ENCODE measurements around the gene LIX1. TPM values are rescaled to one million over a fixed set of nuclear protein-coding genes. Genes with fewer than 3 reads are reported as not detected.

LIX1 gene
- total RNA-seq, 2 donors from 2014 or later, result not detected

DNA sequence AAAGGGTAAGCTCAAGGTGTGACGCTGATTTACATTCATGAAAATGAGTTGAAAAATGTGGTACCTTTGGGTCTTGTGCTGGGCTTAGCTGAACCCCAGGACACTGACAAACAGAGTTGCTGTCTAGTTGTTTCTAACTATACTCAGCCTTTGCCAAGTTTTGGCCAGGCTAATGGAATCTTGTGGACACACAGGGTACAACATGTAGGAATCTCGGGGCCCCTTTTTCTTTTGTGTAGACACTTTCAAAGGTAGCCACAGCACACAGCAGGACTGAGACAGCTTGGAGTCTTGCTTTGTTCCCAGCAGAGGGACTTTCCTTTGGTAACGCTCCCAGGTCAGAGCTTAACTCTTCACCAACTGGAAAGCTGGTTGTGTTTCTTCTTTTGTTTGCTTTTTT, 7.8 kb downstream of the LIX1 start:
- Mint-ChIP-seq H3K36me3 (ENCODE audit: low read depth) (peaks cover 2% of the 10 kb centered on the region), H3K27me3 (peaks cover 19% of the 10 kb centered on the region), H3K27ac (no peak overlapping the region), H3K4me1 (peaks cover 7% of the 10 kb centered on the region), H3K4me3 (no peak overlapping the region)
- DNase-seq (no peak), ATAC-seq (no peak)
- no peaks in the 10 kb centered on the region for H3K9me3 ChIP-seq (ENCODE audit: control insufficient read depth, low read length, poor library complexity, severe bottlenecking)

DNA sequence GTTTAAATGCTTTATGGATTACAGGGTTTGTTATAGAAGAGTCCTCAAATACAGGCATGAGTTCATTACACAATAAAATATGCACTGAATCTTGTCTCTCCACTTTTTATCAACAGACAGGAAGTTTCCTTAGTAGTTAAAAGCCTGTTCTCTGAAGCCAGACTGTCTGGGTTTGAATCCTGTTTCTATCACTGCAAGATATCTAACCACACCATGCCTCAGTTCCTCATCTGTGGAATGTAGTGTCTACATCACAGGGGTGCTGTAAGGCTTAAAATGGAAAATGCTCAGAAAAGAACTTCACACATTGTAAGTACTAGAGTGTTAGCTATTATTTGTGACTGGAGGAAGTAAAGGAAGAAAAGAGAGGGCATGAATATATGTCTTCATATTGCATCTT, 9.3 kb downstream of the LIX1 start:
- Mint-ChIP-seq H3K36me3 (ENCODE audit: low read depth) (peaks cover 6% of the 10 kb centered on the region), H3K4me1 (peaks cover 7% of the 10 kb centered on the region), H3K4me3 (no peak overlapping the region), H3K27ac (no peak overlapping the region), H3K27me3 (peaks cover 10% of the 10 kb centered on the region)
- no peak for ATAC-seq
- H3K9me3 ChIP-seq (ENCODE audit: control insufficient read depth, low read length, poor library complexity, severe bottlenecking), result no peaks in the 10 kb centered on the region
- no peak for DNase-seq

DNA sequence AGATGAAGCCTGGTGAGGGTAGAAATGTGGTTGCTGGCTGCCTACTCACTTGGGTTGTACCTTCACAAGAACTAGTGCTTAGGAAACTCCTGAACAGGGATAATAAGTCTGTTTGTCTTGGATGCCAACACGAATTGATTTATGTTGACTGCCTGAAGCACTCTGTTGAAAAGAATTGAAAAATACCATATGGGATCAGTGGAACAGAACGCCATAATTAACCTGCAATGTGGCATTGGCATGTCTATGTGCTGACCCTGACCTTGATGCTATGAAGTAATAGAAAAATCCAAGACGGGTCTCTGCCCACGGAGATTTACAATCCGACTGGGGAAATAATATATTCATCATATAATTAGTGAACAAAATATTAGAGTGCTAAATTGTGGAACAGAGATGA, 10.5 kb downstream of the LIX1 start:
- H3K36me3 Mint-ChIP-seq (ENCODE audit: low read depth), result peaks cover 6% of the 10 kb centered on the region
- peaks cover 7% of the 10 kb centered on the region for H3K4me1 Mint-ChIP-seq
- H3K27me3 Mint-ChIP-seq, result peaks cover 10% of the 10 kb centered on the region
- ATAC-seq, result no peak
- DNase-seq, result no peak
- no peak overlapping the region for H3K27ac Mint-ChIP-seq
- no peak overlapping the region for H3K4me3 Mint-ChIP-seq
- no peaks in the 10 kb centered on the region for H3K9me3 ChIP-seq (ENCODE audit: control insufficient read depth, low read length, poor library complexity, severe bottlenecking)

DNA sequence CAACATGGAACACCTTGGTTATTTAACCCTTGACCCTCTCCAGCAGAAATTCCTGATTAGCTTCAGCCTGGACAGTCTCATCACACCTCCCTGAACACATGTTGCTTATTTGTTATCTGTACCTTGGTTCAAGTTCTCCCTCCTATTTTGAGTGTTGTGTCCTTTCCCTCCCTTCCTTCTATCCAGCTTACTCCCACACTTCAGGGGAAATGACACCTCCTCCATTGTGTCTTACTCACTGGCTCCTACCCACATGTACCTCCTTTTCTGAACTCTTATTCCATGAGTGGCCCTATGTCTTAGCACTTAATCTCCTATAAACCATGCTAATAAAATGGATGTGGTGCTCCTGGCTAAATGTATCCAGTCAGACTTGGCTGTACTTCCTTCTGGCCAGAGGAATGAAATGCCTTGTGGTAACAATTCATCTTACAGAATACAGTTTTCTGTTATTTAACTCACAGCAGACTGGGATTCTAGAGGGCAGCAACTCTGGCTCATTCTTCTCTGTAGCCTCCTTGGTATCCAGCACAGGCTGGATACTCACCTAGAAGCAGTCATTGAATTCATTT, 11.2 kb downstream of the LIX1 start:
- Mint-ChIP-seq H3K27me3 (peaks cover 11% of the 10 kb centered on the region), H3K27ac (no peak overlapping the region), H3K36me3 (ENCODE audit: low read depth) (peaks cover 6% of the 10 kb centered on the region), H3K4me3 (no peak overlapping the region), H3K4me1 (peaks cover 7% of the 10 kb centered on the region)
- no peaks in the 10 kb centered on the region for H3K9me3 ChIP-seq (ENCODE audit: control insufficient read depth, low read length, poor library complexity, severe bottlenecking)
- ATAC-seq (no peak), DNase-seq (no peak)

DNA sequence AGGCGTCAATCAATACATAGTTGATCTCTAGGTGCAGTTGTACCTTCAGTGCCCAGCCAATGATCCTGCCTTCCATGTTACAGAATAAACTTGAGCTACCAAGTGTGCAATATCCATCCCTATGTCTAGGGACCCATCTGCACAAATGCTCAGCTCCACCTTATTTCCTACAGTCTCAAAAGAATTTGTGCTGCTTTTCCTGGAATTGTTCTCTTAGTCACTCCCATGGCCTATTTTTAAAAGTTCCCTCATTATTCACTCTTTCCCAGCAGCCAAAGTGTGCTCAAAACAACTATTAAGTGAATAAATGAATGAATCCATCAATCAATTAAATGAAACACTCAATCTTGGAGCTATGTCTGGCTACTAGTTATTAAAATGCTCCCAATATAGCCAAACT, 14.7 kb downstream of the LIX1 start:
- DNase-seq (no peak), ATAC-seq (no peak)
- no peak overlapping the region for H3K4me3 Mint-ChIP-seq
- H3K4me1 Mint-ChIP-seq, result no peaks in the 10 kb centered on the region
- no peaks in the 10 kb centered on the region for H3K9me3 ChIP-seq (ENCODE audit: control insufficient read depth, low read length, poor library complexity, severe bottlenecking)
- H3K27me3 Mint-ChIP-seq, result peaks cover 9% of the 10 kb centered on the region
- peaks cover 8% of the 10 kb centered on the region for H3K36me3 Mint-ChIP-seq (ENCODE audit: low read depth)
- no peak overlapping the region for H3K27ac Mint-ChIP-seq

DNA sequence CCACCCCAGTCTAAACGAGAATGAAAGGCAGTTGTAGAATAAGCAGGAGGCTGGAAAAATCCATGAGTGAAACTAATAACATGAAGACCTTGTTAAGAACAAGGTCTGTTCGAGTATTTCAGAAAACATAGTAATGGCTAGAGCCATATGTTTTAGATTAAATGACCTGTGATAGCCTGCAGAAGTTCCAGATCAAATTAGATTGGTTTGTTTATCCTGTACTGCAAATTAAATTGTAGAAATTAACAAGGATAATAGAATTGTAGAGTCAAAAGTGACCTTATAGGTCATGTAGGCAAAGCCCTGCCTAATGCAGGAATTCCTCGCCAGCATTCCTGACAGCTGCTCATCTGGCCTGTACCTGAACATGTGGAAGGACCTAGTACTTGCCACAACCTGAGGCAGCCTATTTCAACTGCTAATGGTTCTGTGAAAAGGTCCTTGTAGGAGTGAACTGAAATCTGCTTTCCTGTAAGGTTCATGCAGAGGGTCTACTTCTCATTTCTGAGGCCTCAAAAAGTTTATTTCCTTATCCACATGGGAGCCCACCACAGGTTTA, 17.2 kb downstream of the LIX1 start:
- Mint-ChIP-seq H3K4me3 (no peak overlapping the region), H3K27me3 (peaks cover 9% of the 10 kb centered on the region), H3K36me3 (ENCODE audit: low read depth) (peaks cover 9% of the 10 kb centered on the region), H3K27ac (no peak overlapping the region), H3K4me1 (no peaks in the 10 kb centered on the region)
- no peak for DNase-seq
- no peak for ATAC-seq
- no peaks in the 10 kb centered on the region for H3K9me3 ChIP-seq (ENCODE audit: control insufficient read depth, low read length, poor library complexity, severe bottlenecking)

DNA sequence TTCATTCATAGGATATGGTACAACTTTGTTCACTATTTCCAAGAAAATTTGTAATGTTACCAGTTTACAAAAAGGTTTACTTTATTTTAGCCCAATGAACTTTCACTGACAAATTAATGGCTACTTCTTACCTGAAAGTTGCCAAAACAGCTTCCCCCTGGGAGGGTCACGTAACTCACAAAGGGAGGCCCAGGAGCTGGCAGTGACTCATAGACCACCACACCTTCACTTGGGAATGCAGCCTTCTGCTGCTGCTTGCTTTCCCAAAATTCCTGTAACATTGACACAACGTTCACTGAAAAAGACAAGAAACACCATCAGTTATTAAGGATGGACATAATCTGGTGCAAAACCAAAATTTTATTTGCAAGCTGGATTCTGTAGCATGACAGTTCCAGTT, 18.1 kb downstream of the LIX1 start:
- H3K36me3 Mint-ChIP-seq (ENCODE audit: low read depth), result peaks cover 9% of the 10 kb centered on the region
- H3K4me1 Mint-ChIP-seq, result no peaks in the 10 kb centered on the region
- no peak overlapping the region for H3K4me3 Mint-ChIP-seq
- H3K27me3 Mint-ChIP-seq, result peaks cover 9% of the 10 kb centered on the region
- H3K27ac Mint-ChIP-seq, result no peak overlapping the region
- DNase-seq, result no peak
- no peaks in the 10 kb centered on the region for H3K9me3 ChIP-seq (ENCODE audit: control insufficient read depth, low read length, poor library complexity, severe bottlenecking)
- no peak for ATAC-seq

DNA sequence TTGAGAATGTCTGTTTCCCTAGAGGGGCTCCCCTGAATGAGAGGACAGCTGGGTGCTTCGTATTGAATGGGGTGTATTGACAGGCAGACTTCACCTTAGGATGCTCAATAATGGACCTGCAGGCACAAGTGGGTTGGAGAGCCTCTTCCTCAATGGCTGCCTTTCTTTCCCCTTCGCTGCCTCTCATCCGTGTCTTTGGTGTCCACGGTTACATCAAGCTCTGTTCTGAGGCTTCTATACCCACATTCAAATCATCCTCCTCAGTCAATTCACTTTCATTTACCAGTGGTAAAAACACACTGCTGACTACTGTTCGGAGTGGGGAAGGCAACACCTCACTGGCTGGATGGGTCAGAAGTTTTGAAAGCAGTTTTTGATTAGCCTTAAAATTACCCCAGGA, 20.6 kb downstream of the LIX1 start:
- no peak for DNase-seq
- H3K9me3 ChIP-seq (ENCODE audit: control insufficient read depth, low read length, poor library complexity, severe bottlenecking), result no peaks in the 10 kb centered on the region
- Mint-ChIP-seq H3K27me3 (peaks cover 4% of the 10 kb centered on the region), H3K4me3 (no peak overlapping the region), H3K4me1 (no peaks in the 10 kb centered on the region), H3K27ac (no peak overlapping the region), H3K36me3 (ENCODE audit: low read depth) (peaks cover 6% of the 10 kb centered on the region)
- ATAC-seq, result no peak

DNA sequence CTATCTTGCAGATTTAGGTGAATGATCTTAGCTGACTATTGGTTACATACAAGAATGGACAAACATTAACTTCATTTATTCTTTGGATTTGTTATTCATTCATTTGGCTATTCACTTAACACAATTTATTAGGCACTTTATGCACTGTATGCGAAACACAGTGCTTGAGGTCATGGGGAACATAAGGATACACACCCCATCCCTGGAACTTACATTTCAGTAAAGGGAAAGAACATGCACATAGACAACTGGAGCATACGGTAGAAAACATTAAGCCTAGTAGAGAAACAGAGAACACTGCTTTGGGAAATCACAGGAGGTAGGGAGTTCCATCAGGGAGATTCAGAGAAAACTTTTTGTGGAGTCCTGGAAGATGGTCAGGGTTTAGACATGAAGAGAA, 22.2 kb downstream of the LIX1 start:
- no peaks in the 10 kb centered on the region for H3K9me3 ChIP-seq (ENCODE audit: control insufficient read depth, low read length, poor library complexity, severe bottlenecking)
- H3K36me3 Mint-ChIP-seq (ENCODE audit: low read depth), result peaks cover 6% of the 10 kb centered on the region
- no peak overlapping the region for H3K27ac Mint-ChIP-seq
- no peak for ATAC-seq
- no peaks in the 10 kb centered on the region for H3K4me1 Mint-ChIP-seq
- H3K4me3 Mint-ChIP-seq, result no peak overlapping the region
- no peak for DNase-seq
- H3K27me3 Mint-ChIP-seq, result no peaks in the 10 kb centered on the region

DNA sequence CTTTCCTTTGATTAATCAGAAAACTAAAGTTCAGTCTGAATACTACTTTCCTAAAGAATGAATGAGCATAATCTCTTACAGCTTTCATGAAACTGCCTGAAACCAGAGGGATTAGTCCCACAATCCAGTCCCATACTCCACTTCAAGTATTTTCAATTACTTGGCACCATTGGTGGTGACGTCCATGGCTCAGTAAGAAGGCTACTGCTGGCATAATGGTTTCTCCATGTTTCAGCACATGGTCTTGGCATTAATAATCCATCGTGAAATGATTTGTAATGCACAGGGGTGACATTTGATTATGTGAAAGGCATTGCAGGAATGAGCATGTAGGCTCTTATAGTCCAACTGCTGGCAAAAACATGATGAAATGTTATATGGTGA, 23.4 kb downstream of the LIX1 start:
- no peaks in the 10 kb centered on the region for H3K27me3 Mint-ChIP-seq
- ATAC-seq, result no peak

DNA sequence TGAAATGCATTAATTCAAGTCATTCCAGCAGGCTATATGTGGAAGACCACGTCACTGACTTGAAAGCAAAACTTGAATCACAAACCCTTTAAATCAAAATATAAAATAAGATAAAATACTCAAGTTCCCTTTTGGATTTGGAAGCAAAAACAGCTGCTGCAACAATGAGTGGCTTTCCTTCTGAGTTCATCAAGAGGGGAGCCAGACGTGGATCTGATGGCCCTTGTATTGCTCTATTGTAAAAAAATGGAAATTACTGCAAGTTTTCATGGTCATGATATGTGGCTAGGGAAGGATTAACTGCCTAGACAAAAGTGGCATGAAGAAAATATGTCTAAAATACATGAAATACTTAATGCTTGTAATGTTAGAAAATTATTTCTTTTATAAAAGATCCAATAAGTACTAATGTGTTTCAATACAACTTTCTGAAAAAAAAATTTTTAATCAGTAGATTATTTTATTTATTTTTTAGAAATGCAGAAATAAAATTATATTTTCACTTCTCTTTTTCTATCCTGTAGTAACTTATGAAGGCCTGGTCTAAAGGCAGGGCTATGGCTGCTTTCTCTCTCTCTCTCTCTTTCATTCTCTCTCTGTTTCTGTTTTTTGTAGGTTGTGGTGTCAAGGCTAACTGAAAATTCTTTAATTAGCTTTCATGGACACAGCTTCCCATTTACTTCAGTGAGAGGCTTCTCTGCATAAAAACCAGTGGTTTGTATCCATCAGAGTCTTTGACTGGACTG, 24.0 kb downstream of the LIX1 start:
- Mint-ChIP-seq H3K4me1 (no peaks in the 10 kb centered on the region), H3K36me3 (ENCODE audit: low read depth) (peaks cover 6% of the 10 kb centered on the region), H3K27me3 (no peaks in the 10 kb centered on the region), H3K4me3 (no peak overlapping the region), H3K27ac (no peak overlapping the region)
- no peak for ATAC-seq
- no peak for DNase-seq
- no peaks in the 10 kb centered on the region for H3K9me3 ChIP-seq (ENCODE audit: control insufficient read depth, low read length, poor library complexity, severe bottlenecking)

More for the DNA sequence above, 23.4 kb downstream of the LIX1 start:
- H3K36me3 Mint-ChIP-seq (ENCODE audit: low read depth), result peaks cover 6% of the 10 kb centered on the region
- no peaks in the 10 kb centered on the region for H3K4me1 Mint-ChIP-seq
- no peak for DNase-seq
- no peak overlapping the region for H3K27ac Mint-ChIP-seq
- H3K9me3 ChIP-seq (ENCODE audit: control insufficient read depth, low read length, poor library complexity, severe bottlenecking), result no peaks in the 10 kb centered on the region
- no peak overlapping the region for H3K4me3 Mint-ChIP-seq

DNA sequence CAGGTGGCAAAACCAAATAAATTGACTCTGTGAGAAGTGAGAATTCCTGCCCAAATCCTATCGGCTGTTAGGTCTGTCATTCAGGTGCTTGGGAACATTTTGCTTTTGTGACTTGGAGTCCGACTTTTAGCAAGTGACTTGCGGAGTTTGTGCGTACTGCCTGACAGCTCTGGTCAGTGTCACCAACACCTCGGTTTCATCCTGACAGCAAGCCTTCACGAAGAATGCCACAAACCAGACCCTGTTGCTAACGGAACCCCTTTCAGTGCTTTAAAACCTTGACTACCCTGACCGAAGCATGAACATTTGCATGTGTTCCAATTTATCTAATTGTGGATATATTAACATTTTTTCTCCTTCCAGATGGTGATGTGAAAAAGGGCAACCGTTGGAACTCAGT, 26.5 kb downstream of the LIX1 start:
- ATAC-seq, result no peak

DNA sequence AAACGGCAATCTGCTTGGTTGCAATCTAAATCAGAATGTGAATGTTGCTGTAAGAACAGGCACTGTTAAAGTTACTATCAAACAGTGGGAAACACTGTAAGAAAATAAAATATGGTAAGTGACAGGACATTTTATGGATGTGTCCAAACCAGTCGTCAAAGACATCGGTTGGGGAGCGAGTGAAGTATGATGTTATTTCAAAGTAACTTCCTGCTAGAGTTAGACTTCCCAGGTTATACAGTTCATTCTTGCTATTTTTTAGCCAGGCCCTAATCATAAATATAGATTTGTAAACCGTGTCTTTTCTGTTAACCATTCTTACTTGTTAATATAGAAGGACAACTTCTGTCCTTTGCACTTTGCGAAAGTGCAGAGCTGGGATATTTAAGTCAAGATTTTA, 30.2 kb downstream of the LIX1 start:
- H3K36me3 Mint-ChIP-seq (ENCODE audit: low read depth), result no peaks in the 10 kb centered on the region

More for the DNA sequence above, 26.5 kb downstream of the LIX1 start:
- no peaks in the 10 kb centered on the region for H3K4me1 Mint-ChIP-seq
- H3K9me3 ChIP-seq (ENCODE audit: control insufficient read depth, low read length, poor library complexity, severe bottlenecking), result no peaks in the 10 kb centered on the region
- DNase-seq, result no peak
- H3K27ac Mint-ChIP-seq, result no peak overlapping the region
- peaks cover 8% of the 10 kb centered on the region for H3K27me3 Mint-ChIP-seq
- no peaks in the 10 kb centered on the region for H3K36me3 Mint-ChIP-seq (ENCODE audit: low read depth)
- H3K4me3 Mint-ChIP-seq, result no peak overlapping the region

DNA sequence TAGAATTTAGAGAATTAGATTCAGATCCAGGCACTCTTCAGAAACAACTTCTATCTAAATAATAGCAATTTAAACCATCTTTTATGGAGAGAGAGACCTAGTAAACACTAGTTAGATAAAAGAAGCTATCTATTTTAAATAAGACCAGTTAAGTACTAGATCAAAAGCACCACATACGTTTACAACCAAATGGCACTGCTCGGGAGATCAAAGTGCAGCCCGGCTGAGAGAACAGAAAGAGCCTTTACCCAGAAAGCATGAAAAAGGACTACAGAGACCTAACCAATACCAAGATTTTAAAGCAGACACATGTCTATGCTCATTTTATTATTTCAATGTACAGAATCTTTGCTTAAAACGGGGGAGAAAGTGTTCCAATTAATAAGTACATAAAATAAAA, 30.8 kb downstream of the LIX1 start:
- no peaks in the 10 kb centered on the region for H3K4me1 Mint-ChIP-seq
- no peaks in the 10 kb centered on the region for H3K9me3 ChIP-seq (ENCODE audit: control insufficient read depth, low read length, poor library complexity, severe bottlenecking)
- no peak overlapping the region for H3K27ac Mint-ChIP-seq
- no peak for DNase-seq
- H3K27me3 Mint-ChIP-seq, result peaks cover 16% of the 10 kb centered on the region
- no peak for ATAC-seq
- no peak overlapping the region for H3K4me3 Mint-ChIP-seq
- no peaks in the 10 kb centered on the region for H3K36me3 Mint-ChIP-seq (ENCODE audit: low read depth)

More for the DNA sequence above, 30.2 kb downstream of the LIX1 start:
- Mint-ChIP-seq H3K27me3 (peaks cover 16% of the 10 kb centered on the region), H3K4me3 (no peak overlapping the region), H3K27ac (no peak overlapping the region), H3K4me1 (no peaks in the 10 kb centered on the region)
- ATAC-seq, result no peak
- no peaks in the 10 kb centered on the region for H3K9me3 ChIP-seq (ENCODE audit: control insufficient read depth, low read length, poor library complexity, severe bottlenecking)
- no peak for DNase-seq

Measured in T-helper 17 cell (primary cell).